Heart left ventricle (tissue), 16 donors: ENCODE measurements around the gene NECTIN1. TPM values are rescaled to one million over a fixed set of nuclear protein-coding genes. Genes with fewer than 3 reads are reported as not detected.

Source experiments
- ATAC-seq, 4 donors: fragments of 200-7000 bp; cut with Tn5 transposase; one replicate each; pipeline ENCODE4 v1.9.1; 2020 to 2022; ENCODE audit warnings: moderate library complexity in 4 of 4, mild to moderate bottlenecking in 3 of 4, moderate number of reproducible peaks in 1 of 4
- DNase-seq, 5 donors: peaks; one replicate each; pipeline ENCODE4 v3.0.0-alpha.2; 2020
- H3K27ac ChIP-seq, 12 donors: fragments of 200-600 bp; sonication (generic) in 4 of 12; one replicate each; pipeline versions ENCODE4 v1.5.0 to v1.8.0; 2016 to 2022; ENCODE audit warnings: mild to moderate bottlenecking in 2 of 12
- H3K27me3 ChIP-seq, 9 donors: fragments of 200-600 bp; sonication (generic) in 2 of 9; one replicate each; pipeline versions ENCODE4 v1.5.1 to v1.8.0; 2016 to 2022; ENCODE audit warnings: mild to moderate bottlenecking in 3 of 9
- H3K36me3 ChIP-seq, 9 donors: fragments of 200-600 bp; sonication (generic) in 2 of 9; one replicate each; pipeline versions ENCODE4 v1.5.0 to v1.8.0; 2018 to 2022; ENCODE audit warnings: mild to moderate bottlenecking in 2 of 9
- H3K4me1 ChIP-seq, 12 donors: fragments of 200-600 bp; sonication (generic) in 4 of 12; one replicate each; pipeline versions ENCODE4 v1.5.0 to v1.8.0; 2016 to 2022; ENCODE audit warnings: mild to moderate bottlenecking in 3 of 12
- H3K4me3 ChIP-seq, 12 donors: fragments of 200-600 bp; sonication (generic) in 4 of 12; one replicate each; pipeline versions ENCODE4 v1.5.0 to v1.8.0; 2017 to 2022; ENCODE audit warnings: mild to moderate bottlenecking in 9 of 12, moderate library complexity in 4 of 12
- H3K9me3 ChIP-seq, 12 donors: fragments of 200-600 bp; sonication (generic) in 4 of 12; one replicate each; pipeline versions ENCODE4 v1.5.0 to v1.8.0; 2016 to 2022; ENCODE audit warnings: mild to moderate bottlenecking in 1 of 12
- POLR2A ChIP-seq, 2 donors: fragments of 450-650 bp; IDR thresholded peaks; one replicate each; pipeline ENCODE4 v1.6.1; 2017; ENCODE audit warnings: antibody characterized with exemption in 2 of 2, mild to moderate bottlenecking in 2 of 2, moderate library complexity in 2 of 2
- WGBS, 4 donors: extraction: QIAGEN DNeasy Blood & Tissue Kit in 2 of 4; methylation state at CpG; one replicate each; pipeline versions ENCODE4 v1.1.5 to v1.1.7; 2013 to 2018; 5-methylcytosine and 5-hydroxymethylcytosine counted together
- intact Hi-C, 10 donors: fragments of 100-400 bp; cut with DNase I; formaldehyde crosslinking; loops; one replicate each; pipeline versions ENCODE4 v1.11.1 to v1.14.2; 2022
- polyA plus RNA-seq, 2 donors: library from polyadenylated mRNA; stranded (reverse); fragments of 200-250 nt; gene quantifications; one replicate each; pipeline ENCODE4 v1.2.3, GENCODE V29; 2013
- total RNA-seq, 9 donors: library from RNA; depleted of rRNA in 2 of 9; stranded (reverse); fragments of >200 nt in 2 of 9; fragmentation: NEBNext Ultra II Directional in 3 of 9; extraction: Animal tissue kit (Norgen Biotek cat#: 25700) in 3 of 9; gene quantifications; one replicate each; pipeline versions ENCODE4 v1.1.0 to v1.2.4, GENCODE V29; 2016 to 2023
- TF ChIP-seq, protein P1 (sequence below), 12 donors: fragments of 200-600 bp; sonication (generic) in 4 of 12; IDR thresholded peaks; one replicate each; pipeline versions ENCODE4 v1.5.0 to v1.8.0; 2018 to 2022; ENCODE audit warnings: antibody characterized with exemption in 12 of 12, mild to moderate bottlenecking in 5 of 12
- donor health status: ischemic (EF 13 %, LVEDD 7.1; RV severe dilation, severe dysfunction).
- donor health status: healthy with polysubstance abuse.
- donor health status: DM: no; HTN: yes; CAD: no.
- donor health status: DM: no; HTN: no; CAD: no.
- donor health status: ischemic (EF 25% LVEDD 6.9; RV normal size, moderate dysfunction).
- donor health status: ischemic (EF 25% LVEDD 5.7; RV mildly dilated, moderate dysfunction).
- donor health status: healthy.
- donor health status: DM: yes; HTN: yes; CAD: no.
- donor health status: ischemic (EF 35%, LVEDD 5.7; RV mildly dilated, moderate dysfunction).
- donor health status: nonischemic (EF 11% LVEDD 7.7; RV severe dilation, severe dysfunction).
- donor health status: DM: yes; HTN: yes; CAD: no.
- donor health status: PGD.
- donor health status: ischemic (EF 29% LVEDD 5.4; RV normal size, mild dysfunction).
- donor health status: nonischemic (EF 23%, LVEDD 6.1; RV moderate dilation, normal function).

The NECTIN1 gene
- total and polyA plus RNA-seq, 11 donors: 5.8 to 28.6 (median 18.5) TPM

DNA sequence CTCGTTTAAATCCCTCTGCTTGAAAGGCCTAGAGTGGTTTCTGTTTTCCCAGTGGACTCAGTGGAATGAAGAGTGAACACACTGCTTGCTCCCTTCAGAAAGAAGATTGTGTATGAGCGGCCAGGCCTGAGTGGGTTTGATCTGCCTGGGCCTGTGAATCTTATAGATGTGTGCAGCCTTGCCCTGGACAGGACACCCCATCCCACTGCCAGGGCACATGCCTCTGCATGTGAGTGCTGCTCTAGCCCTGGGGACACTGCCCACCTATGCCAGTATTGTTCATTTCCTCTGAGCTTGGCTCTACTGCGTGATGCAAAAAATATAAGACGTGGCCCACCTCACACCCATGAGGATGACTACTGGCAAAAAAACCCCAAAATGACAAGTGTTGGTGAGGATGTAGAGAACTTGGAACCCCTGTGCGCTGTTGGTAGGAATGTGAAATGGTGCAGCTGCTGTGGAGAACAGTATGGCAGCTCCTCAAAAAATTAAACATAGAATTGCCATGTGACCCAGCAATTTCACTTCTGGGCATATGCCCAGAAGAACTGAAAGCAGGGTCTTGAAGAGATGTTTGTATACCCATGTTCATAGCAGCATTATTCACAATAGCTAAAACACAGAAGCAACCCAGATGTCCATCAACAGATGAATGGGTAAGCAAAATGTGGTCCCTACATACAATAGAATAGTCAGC lies 27.3 kb upstream of the NECTIN1 start:
- H3K4me1 ChIP-seq: peaks cover 0 to 15% (median 4%) of the 10 kb centered on the region in 12 donors
- WGBS, 4 donors: 78 to 91% (median 84%) methylated on average over 5 of the region's 5 CpGs
- DNase-seq (no peak), ATAC-seq (no peak)
- no peaks in the 10 kb centered on the region for H3K27me3 ChIP-seq
- no peaks in the 10 kb centered on the region for H3K36me3 ChIP-seq
- intact Hi-C loops: no loop called here
- no peak for TF ChIP-seq POLR2A (IDR thresholded peaks at IDR 0.05)
- TF ChIP-seq, protein P1, sequence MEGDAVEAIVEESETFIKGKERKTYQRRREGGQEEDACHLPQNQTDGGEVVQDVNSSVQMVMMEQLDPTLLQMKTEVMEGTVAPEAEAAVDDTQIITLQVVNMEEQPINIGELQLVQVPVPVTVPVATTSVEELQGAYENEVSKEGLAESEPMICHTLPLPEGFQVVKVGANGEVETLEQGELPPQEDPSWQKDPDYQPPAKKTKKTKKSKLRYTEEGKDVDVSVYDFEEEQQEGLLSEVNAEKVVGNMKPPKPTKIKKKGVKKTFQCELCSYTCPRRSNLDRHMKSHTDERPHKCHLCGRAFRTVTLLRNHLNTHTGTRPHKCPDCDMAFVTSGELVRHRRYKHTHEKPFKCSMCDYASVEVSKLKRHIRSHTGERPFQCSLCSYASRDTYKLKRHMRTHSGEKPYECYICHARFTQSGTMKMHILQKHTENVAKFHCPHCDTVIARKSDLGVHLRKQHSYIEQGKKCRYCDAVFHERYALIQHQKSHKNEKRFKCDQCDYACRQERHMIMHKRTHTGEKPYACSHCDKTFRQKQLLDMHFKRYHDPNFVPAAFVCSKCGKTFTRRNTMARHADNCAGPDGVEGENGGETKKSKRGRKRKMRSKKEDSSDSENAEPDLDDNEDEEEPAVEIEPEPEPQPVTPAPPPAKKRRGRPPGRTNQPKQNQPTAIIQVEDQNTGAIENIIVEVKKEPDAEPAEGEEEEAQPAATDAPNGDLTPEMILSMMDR (IDR thresholded peaks at IDR 0.05): no peak
- no peaks in the 10 kb centered on the region for H3K9me3 ChIP-seq
- H3K27ac ChIP-seq: no peak overlapping the region
- no peak overlapping the region for H3K4me3 ChIP-seq

DNA sequence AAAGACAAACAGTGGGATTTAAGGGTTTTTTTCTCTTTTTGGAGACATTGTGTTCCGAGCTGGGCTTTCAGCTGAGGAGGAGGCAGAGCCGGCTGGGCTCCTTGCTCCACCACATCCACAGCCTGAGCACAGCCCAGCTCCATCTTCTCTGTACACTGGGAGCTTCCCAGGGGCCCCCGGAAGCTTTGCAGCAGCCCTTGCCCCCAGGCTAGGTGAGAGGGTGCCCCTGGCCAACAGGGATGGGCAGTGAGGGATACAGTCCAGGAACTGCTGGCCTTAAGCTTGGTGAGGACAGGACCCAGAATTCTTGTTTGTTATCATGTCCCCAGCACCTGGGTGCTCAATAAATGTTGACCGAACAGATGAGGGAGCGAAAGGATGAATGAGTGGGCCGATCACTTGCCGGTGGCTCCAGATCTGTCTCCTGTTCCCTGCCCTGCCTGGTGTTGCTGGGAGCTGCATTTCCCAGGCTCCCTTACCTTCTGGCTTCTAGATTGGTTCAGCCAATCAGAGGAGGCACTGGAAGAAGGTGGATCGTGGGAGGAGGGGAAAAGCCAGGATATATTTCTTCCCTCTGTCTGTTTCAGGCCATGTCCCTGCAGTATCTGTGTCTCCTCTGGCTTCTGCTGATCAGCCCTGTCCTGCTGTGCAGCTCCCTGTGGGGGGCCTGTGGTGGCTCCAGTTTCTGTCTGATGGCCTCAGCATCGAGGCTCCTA lies 26.5 kb upstream of the NECTIN1 start:
- Histone ChIP-seq H3K9me3 (no peaks in the 10 kb centered on the region), H3K36me3 (no peaks in the 10 kb centered on the region), H3K27me3 (peaks cover 0 to 1% (median 0%) of the 10 kb centered on the region in 9 donors), H3K4me1 (peaks cover 0 to 15% (median 4%) of the 10 kb centered on the region in 12 donors), H3K4me3 (no peak overlapping the region), H3K27ac (no peak overlapping the region)
- ATAC-seq (no peak), DNase-seq (no peak)
- TF ChIP-seq, protein P1 (IDR thresholded peaks at IDR 0.05): no peak
- no peak for TF ChIP-seq POLR2A (IDR thresholded peaks at IDR 0.05)
- intact Hi-C loops: no loop called here
- 74 to 88% (median 77%) methylated on average over 9 of the region's 9 CpGs for WGBS, 4 donors

DNA sequence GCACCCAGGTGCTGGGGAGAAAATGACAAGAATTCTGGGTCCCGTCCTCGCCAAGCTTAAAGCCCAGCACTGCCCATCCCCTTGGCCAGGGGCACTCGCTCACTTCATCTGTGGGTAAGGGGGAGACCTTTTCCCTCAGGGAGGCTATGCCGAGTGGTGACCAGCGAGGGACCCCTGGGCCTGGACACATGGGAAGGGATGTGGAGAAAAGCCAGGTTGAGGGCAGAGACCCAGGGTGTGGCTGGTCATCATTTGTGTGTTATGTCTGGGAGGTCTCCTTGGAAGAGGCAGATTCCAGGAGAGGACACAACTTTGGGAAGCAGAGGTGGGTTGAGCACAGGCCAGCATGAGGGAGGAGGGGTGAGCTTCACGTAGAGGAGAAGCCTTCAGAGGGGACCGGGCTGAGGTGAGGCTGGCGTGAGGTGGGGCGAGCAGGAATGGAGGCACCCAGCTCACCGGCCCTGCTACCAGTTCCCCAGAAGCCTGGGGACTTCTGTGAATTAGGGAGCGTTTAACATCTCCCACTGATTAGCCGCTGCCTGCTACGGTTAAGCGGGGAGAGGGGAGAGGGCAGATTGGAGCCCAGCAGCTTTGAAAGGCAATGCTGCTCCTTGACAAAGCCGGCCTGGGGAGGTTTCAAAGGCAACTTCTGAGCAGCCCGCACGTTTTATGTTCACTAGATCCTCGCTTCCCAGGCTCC lies 25.8 kb upstream of the NECTIN1 start:
- TF ChIP-seq, protein P1 (IDR thresholded peaks at IDR 0.05): no peak
- TF ChIP-seq POLR2A (IDR thresholded peaks at IDR 0.05): no peak
- H3K27me3 ChIP-seq: peaks cover 0 to 5% (median 0%) of the 10 kb centered on the region in 9 donors
- no peaks in the 10 kb centered on the region for H3K9me3 ChIP-seq
- H3K36me3 ChIP-seq: no peaks in the 10 kb centered on the region
- WGBS, 4 donors: 80 to 84% (median 81%) methylated on average over 16 to 18 of the region's 18 CpGs
- intact Hi-C loops: no loop called here
- ATAC-seq (no peak), DNase-seq (no peak)
- H3K4me3 ChIP-seq: no peak overlapping the region
- H3K27ac ChIP-seq: peak overlapping the region in 1 of 12 donors; percentile 19
- peaks cover 0 to 15% (median 4%) of the 10 kb centered on the region in 12 donors for H3K4me1 ChIP-seq

DNA sequence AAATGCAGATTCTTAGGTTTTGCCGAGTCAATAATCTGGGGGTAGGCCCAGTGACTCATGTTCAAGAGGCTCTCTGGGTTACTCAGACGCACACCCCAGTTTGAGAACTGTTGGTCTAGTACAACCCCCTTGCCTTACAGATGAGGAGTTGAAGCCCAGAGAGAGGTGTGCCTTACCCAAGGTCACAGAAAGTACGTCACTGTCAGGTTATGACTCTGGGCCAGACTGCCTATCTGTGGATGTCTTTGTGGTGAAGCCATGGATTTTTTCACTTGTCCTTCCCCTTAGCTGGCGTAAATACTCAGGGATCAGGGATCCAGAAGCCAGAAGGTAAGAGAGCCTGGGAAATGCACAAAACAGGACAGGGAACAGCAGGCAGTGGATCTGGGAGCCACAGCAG lies 25.2 kb upstream of the NECTIN1 start:
- no peaks in the 10 kb centered on the region for H3K9me3 ChIP-seq
- peak overlapping the region in 1 of 12 donors; percentile 19 for H3K27ac ChIP-seq
- DNase-seq (no peak), ATAC-seq (peak; percentile 46 to 79 (median 72))
- intact Hi-C loops: no loop called here
- 64 to 80% (median 71%) methylated on average over 4 of the region's 4 CpGs for WGBS, 4 donors
- H3K36me3 ChIP-seq: no peaks in the 10 kb centered on the region
- TF ChIP-seq, protein P1 (IDR thresholded peaks at IDR 0.05): no peak
- no peak for TF ChIP-seq POLR2A (IDR thresholded peaks at IDR 0.05)
- peaks cover 0 to 15% (median 4%) of the 10 kb centered on the region in 12 donors for H3K4me1 ChIP-seq
- H3K4me3 ChIP-seq: no peak overlapping the region
- peaks cover 0 to 5% (median 0%) of the 10 kb centered on the region in 9 donors for H3K27me3 ChIP-seq
